Islet of Langerhans (tissue), 1 donor: ENCODE data around the gene SH3RF3.

Experiments
- FAIRE-seq: peaks from one replicate; lab custom pipeline; 2011; peaks lifted over from hg19 to GRCh38; lab: Jason Lieb, UNC

The SH3RF3 gene

GRCh38 chr2:109184368-109184767 lies 55.4 kb downstream of the SH3RF3 start:
- no peak for FAIRE-seq

- FAIRE-seq, result no peak
Measured at GRCh38 chr2:109185338-109185737, 56.3 kb downstream of the SH3RF3 start.

- FAIRE-seq, result no peak
Measured at GRCh38 chr2:109185821-109186570, 57.0 kb downstream of the SH3RF3 start.

GRCh38 chr2:109186656-109187250 lies 57.7 kb downstream of the SH3RF3 start:
- FAIRE-seq, result no peak

GRCh38 chr2:109187711-109188495 lies 58.9 kb downstream of the SH3RF3 start:
- FAIRE-seq, result no peak

- FAIRE-seq, result no peak
Measured at GRCh38 chr2:109188496-109188890, 59.5 kb downstream of the SH3RF3 start.

GRCh38 chr2:109188898-109189297 lies 59.9 kb downstream of the SH3RF3 start:
- no peak for FAIRE-seq

- FAIRE-seq, result no peak
Measured at GRCh38 chr2:109189751-109190150, 60.7 kb downstream of the SH3RF3 start.

- FAIRE-seq, result no peak
Measured at GRCh38 chr2:109193807-109194619, 65.0 kb downstream of the SH3RF3 start.

- no peak for FAIRE-seq
Measured at GRCh38 chr2:109194620-109194937, 65.6 kb downstream of the SH3RF3 start.

GRCh38 chr2:109195193-109196045 lies 66.4 kb downstream of the SH3RF3 start:
- no peak for FAIRE-seq

GRCh38 chr2:109196081-109196875 lies 67.3 kb downstream of the SH3RF3 start:
- no peak for FAIRE-seq

- FAIRE-seq, result no peak
Measured at GRCh38 chr2:109197491-109198418, 68.8 kb downstream of the SH3RF3 start.

- no peak for FAIRE-seq
Measured at GRCh38 chr2:109199790-109200189, 70.8 kb downstream of the SH3RF3 start.

- FAIRE-seq, result no peak
Measured at GRCh38 chr2:109200616-109201464, 71.8 kb downstream of the SH3RF3 start.

GRCh38 chr2:109201465-109202327 lies 72.7 kb downstream of the SH3RF3 start:
- FAIRE-seq, result no peak

- no peak for FAIRE-seq
Measured at GRCh38 chr2:109202486-109202885, 73.5 kb downstream of the SH3RF3 start.
